Astrocyte (in vitro differentiated cells and primary cell): ENCODE data around the gene SLC44A1. TPM values are rescaled to one million over a fixed set of nuclear protein-coding genes. Genes with fewer than 3 reads are reported as not detected.

Experiments
- DNase-seq: peaks from one replicate; pipeline ENCODE4 v3.0.0-alpha.2; 2010; ENCODE audit warnings: low read depth
- FAIRE-seq: peaks from 2 replicates; lab custom pipeline; 2011; peaks lifted over from hg19 to GRCh38; lab: Jason Lieb, UNC
- H2AFZ ChIP-seq: 2 replicates; pipeline ENCODE4 v1.6.0; 2012; ENCODE audit warnings: low read depth, low read length, inconsistent platforms
- H3K27ac ChIP-seq: 2 replicates; pipeline ENCODE4 v1.5.1; 2011; ENCODE audit warnings: low read depth, low read length, inconsistent platforms
- H3K27me3 ChIP-seq: 2 replicates; pipeline ENCODE4 v1.6.0; 2011; ENCODE audit warnings: low read length, inconsistent platforms; ENCODE audit not compliant: insufficient read depth
- H3K36me3 ChIP-seq: 2 replicates; pipeline ENCODE4 v1.5.1; 2011; ENCODE audit warnings: low read length, inconsistent platforms; ENCODE audit not compliant: insufficient read depth
- H3K4me1 ChIP-seq: 2 replicates; pipeline ENCODE4 v1.5.1; 2011; ENCODE audit warnings: low read length, inconsistent platforms; ENCODE audit not compliant: insufficient read depth
- H3K4me2 ChIP-seq: 2 replicates; pipeline ENCODE4 v1.6.0; 2012; ENCODE audit warnings: low read length, inconsistent platforms
- H3K4me3 ChIP-seq: 2 replicates; pipeline ENCODE4 v1.5.1; 2011; ENCODE audit warnings: low read depth, mild to moderate bottlenecking, low read length, inconsistent platforms; ENCODE audit not compliant: insufficient read depth
- H3K79me2 ChIP-seq: 2 replicates; pipeline ENCODE4 v1.6.0; 2012; ENCODE audit warnings: mild to moderate bottlenecking, low read length, inconsistent platforms; ENCODE audit not compliant: insufficient read depth
- H3K9ac ChIP-seq: 2 replicates; pipeline ENCODE4 v1.6.0; 2012; ENCODE audit warnings: mild to moderate bottlenecking, low read length, inconsistent platforms
- H3K9me3 ChIP-seq: 2 replicates; pipeline ENCODE4 v1.5.1; 2012; ENCODE audit warnings: low read depth, mild to moderate bottlenecking, low read length, inconsistent platforms; ENCODE audit not compliant: insufficient read depth
- H4K20me1 ChIP-seq: 2 replicates; pipeline ENCODE4 v1.6.0; 2012; ENCODE audit warnings: low read length, inconsistent platforms; ENCODE audit not compliant: insufficient read depth
- H3K27ac Mint-ChIP-seq: one replicate; pipeline ENCODE4 v1.8.0; 2021; ENCODE audit warnings: mild to moderate bottlenecking, mixed read lengths; ENCODE audit not compliant: unreplicated experiment
- H3K27me3 Mint-ChIP-seq: one replicate; pipeline ENCODE4 v1.8.0; 2021; ENCODE audit warnings: low read depth, mixed read lengths; ENCODE audit not compliant: unreplicated experiment
- H3K36me3 Mint-ChIP-seq: one replicate; pipeline ENCODE4 v1.8.0; 2021; ENCODE audit warnings: low read depth, mixed read lengths; ENCODE audit not compliant: unreplicated experiment
- H3K4me1 Mint-ChIP-seq: one replicate; pipeline ENCODE4 v1.8.0; 2021; ENCODE audit warnings: low read depth, mixed read lengths; ENCODE audit not compliant: unreplicated experiment
- H3K4me3 Mint-ChIP-seq: one replicate; pipeline ENCODE4 v1.8.0; 2021; ENCODE audit warnings: mild to moderate bottlenecking, moderate library complexity, mixed read lengths; ENCODE audit not compliant: unreplicated experiment
- H3K9me3 Mint-ChIP-seq: one replicate; pipeline ENCODE4 v1.8.0; 2021; ENCODE audit warnings: mild to moderate bottlenecking, mixed read lengths; ENCODE audit not compliant: unreplicated experiment
- CTCF ChIP-seq: IDR thresholded peaks from 2 replicates; pipeline ENCODE4 v1.5.1; 2011; ENCODE audit warnings: low read depth, mild to moderate bottlenecking, inconsistent platforms, low read length, moderate library complexity; ENCODE audit not compliant: insufficient read depth
- EZH2 ChIP-seq: IDR thresholded peaks from 2 replicates; pipeline ENCODE4 v1.6.1; 2012; ENCODE audit warnings: mild to moderate bottlenecking, low read length, inconsistent platforms; ENCODE audit not compliant: insufficient read depth
- total RNA-seq: library from RNA; stranded (reverse); gene quantifications from 2 replicates; pipeline ENCODE4 v1.2.1, GENCODE V29; 2021

The SLC44A1 gene
- total RNA-seq, 1 donor from 2014 or later = 43.8 TPM

- no peak for DNase-seq
- Mint-ChIP-seq H3K27me3 (no peaks in the 10 kb centered on the region), H3K9me3 (no peaks in the 10 kb centered on the region), H3K4me3 (peak overlapping the region; percentile 87), H3K4me1 (peaks cover 20% of the 10 kb centered on the region), H3K36me3 (no peaks in the 10 kb centered on the region), H3K27ac (peak overlapping the region; percentile 72)
- TF ChIP-seq EZH2 = no peak
- no peak for TF ChIP-seq CTCF
- Histone ChIP-seq H3K4me3 (peak overlapping the region; percentile 94), H3K27me3 (no peaks in the 10 kb centered on the region), H3K9me3 (no peaks in the 10 kb centered on the region), H3K4me2 (peak overlapping the region; percentile 99), H2AFZ (peak overlapping the region; percentile 90), H3K79me2 (peaks cover 41% of the 10 kb centered on the region), H3K36me3 (no peaks in the 10 kb centered on the region), H4K20me1 (peaks cover 17% of the 10 kb centered on the region), H3K27ac (peak overlapping the region; percentile 96), H3K4me1 (peaks cover 9% of the 10 kb centered on the region), H3K9ac (peak overlapping the region; percentile 99)
- FAIRE-seq = no peak
Observed at GRCh38 chr9:105447386-105447813, 202.9 kb downstream of the SLC44A1 start.

- H3K27me3 Mint-ChIP-seq = no peaks in the 10 kb centered on the region
- no peaks in the 10 kb centered on the region for H3K9me3 Mint-ChIP-seq
Observed at GRCh38 chr9:105447814-105448812, 203.7 kb downstream of the SLC44A1 start, which contains the start of gene FSD1L. TSS of gene FSD1L (plus strand) at chr9:105448034. CDS start at chr9:105448221, 187 bp downstream.

More at GRCh38 chr9:105447814-105448812, 203.7 kb downstream of the SLC44A1 start, which contains the start of gene FSD1L:
- H3K9ac ChIP-seq = peak within 1 kb of the TSS; percentile 99
- Mint-ChIP-seq H3K36me3 (no peaks in the 10 kb centered on the region), H3K4me1 (peaks cover 20% of the 10 kb centered on the region), H3K4me3 (peak within 1 kb of the TSS; percentile 87), H3K27ac (peak within 1 kb of the TSS; percentile 75)
- peaks cover 47% of the 10 kb centered on the region for H3K79me2 ChIP-seq
- H3K36me3 ChIP-seq = no peaks in the 10 kb centered on the region
- peak within 1 kb of the TSS; percentile 96 for H3K27ac ChIP-seq
- TF ChIP-seq CTCF = no peak
- TF ChIP-seq EZH2 = no peak
- H3K4me3 ChIP-seq = peak within 1 kb of the TSS; percentile 94
- DNase-seq (peak; percentile 82), FAIRE-seq (no peak)
- no peaks in the 10 kb centered on the region for H3K9me3 ChIP-seq
- H3K4me1 ChIP-seq = peaks cover 9% of the 10 kb centered on the region
- peaks cover 21% of the 10 kb centered on the region for H4K20me1 ChIP-seq
- H3K27me3 ChIP-seq = no peaks in the 10 kb centered on the region
- peak within 1 kb of the TSS; percentile 90 for H2AFZ ChIP-seq
- H3K4me2 ChIP-seq = peak within 1 kb of the TSS; percentile 99
